KMS-11 (cell line): ENCODE measurements around the gene ARHGAP42.

Experiments used
- H2AFZ ChIP-seq: fragments of 200-600 bp; sonication (generic); 2 replicates; pipeline ENCODE4 v1.6.1; 2016; ENCODE audit warnings: antibody characterized with exemption, mixed run types, low read depth
- H3K27ac ChIP-seq: fragments of 200-600 bp; sonication (generic); 2 replicates; pipeline ENCODE4 v1.6.1; 2016; ENCODE audit warnings: mild to moderate bottlenecking, mixed run types
- H3K27me3 ChIP-seq: fragments of 200-600 bp; sonication (generic); 2 replicates; pipeline ENCODE4 v1.6.1; 2017; ENCODE audit warnings: mild to moderate bottlenecking, low read depth, mixed run types, moderate library complexity; ENCODE audit not compliant: insufficient read depth
- H3K36me3 ChIP-seq: fragments of 200-600 bp; sonication (generic); 2 replicates; pipeline ENCODE4 v1.6.1; 2017; ENCODE audit warnings: mild to moderate bottlenecking, mixed run types; ENCODE audit not compliant: insufficient read depth
- H3K4me1 ChIP-seq: fragments of 200-600 bp; sonication (generic); 2 replicates; pipeline ENCODE4 v1.6.1; 2016; ENCODE audit warnings: mild to moderate bottlenecking, low read depth, mixed run types; ENCODE audit not compliant: poor library complexity, severe bottlenecking
- H3K4me2 ChIP-seq: fragments of 200-600 bp; sonication (generic); 2 replicates; pipeline ENCODE4 v1.7.0; 2016; ENCODE audit warnings: mild to moderate bottlenecking, mixed run types
- H3K4me3 ChIP-seq: fragments of 200-600 bp; sonication (generic); IDR thresholded peaks from 2 replicates; pipeline ENCODE4 v1.6.1; 2017; ENCODE audit warnings: low read depth, low read length, mixed read lengths; ENCODE audit not compliant: insufficient read depth
- H3K79me2 ChIP-seq: fragments of 200-600 bp; sonication (generic); 2 replicates; pipeline ENCODE4 v1.6.1; 2016; ENCODE audit warnings: low read depth, mixed run types; ENCODE audit not compliant: insufficient read depth
- H3K9ac ChIP-seq: fragments of 200-600 bp; sonication (generic); 2 replicates; pipeline ENCODE4 v1.6.1; 2016; ENCODE audit warnings: mild to moderate bottlenecking, mixed run types
- H4K20me1 ChIP-seq: fragments of 200-600 bp; sonication (generic); 2 replicates; pipeline ENCODE4 v1.6.1; 2016; ENCODE audit warnings: mild to moderate bottlenecking, mixed run types; ENCODE audit not compliant: insufficient read depth
- TF ChIP-seq, protein P1 (sequence below): fragments of 200-600 bp; sonication (generic); conservative IDR thresholded peaks from 2 replicates; pipeline ENCODE4 v1.6.1; 2017; ENCODE audit warnings: low read depth, mild to moderate bottlenecking, antibody characterized with exemption, low read length, moderate library complexity, mixed read lengths

ARHGAP42 gene

GRCh38 chr11:100715165-100715761 lies 28.2 kb downstream of the ARHGAP42 start:
- Histone ChIP-seq H3K9ac (no peak overlapping the region), H3K4me3 (no peak overlapping the region), H2AFZ (no peak overlapping the region), H3K27ac (no peak overlapping the region), H4K20me1 (no peaks in the 10 kb centered on the region), H3K4me2 (no peak overlapping the region), H3K27me3 (no peaks in the 10 kb centered on the region), H3K4me1 (peaks cover 22% of the 10 kb centered on the region), H3K79me2 (no peaks in the 10 kb centered on the region), H3K36me3 (no peaks in the 10 kb centered on the region)
- TF ChIP-seq, protein P1, sequence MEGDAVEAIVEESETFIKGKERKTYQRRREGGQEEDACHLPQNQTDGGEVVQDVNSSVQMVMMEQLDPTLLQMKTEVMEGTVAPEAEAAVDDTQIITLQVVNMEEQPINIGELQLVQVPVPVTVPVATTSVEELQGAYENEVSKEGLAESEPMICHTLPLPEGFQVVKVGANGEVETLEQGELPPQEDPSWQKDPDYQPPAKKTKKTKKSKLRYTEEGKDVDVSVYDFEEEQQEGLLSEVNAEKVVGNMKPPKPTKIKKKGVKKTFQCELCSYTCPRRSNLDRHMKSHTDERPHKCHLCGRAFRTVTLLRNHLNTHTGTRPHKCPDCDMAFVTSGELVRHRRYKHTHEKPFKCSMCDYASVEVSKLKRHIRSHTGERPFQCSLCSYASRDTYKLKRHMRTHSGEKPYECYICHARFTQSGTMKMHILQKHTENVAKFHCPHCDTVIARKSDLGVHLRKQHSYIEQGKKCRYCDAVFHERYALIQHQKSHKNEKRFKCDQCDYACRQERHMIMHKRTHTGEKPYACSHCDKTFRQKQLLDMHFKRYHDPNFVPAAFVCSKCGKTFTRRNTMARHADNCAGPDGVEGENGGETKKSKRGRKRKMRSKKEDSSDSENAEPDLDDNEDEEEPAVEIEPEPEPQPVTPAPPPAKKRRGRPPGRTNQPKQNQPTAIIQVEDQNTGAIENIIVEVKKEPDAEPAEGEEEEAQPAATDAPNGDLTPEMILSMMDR: no peak

DNA sequence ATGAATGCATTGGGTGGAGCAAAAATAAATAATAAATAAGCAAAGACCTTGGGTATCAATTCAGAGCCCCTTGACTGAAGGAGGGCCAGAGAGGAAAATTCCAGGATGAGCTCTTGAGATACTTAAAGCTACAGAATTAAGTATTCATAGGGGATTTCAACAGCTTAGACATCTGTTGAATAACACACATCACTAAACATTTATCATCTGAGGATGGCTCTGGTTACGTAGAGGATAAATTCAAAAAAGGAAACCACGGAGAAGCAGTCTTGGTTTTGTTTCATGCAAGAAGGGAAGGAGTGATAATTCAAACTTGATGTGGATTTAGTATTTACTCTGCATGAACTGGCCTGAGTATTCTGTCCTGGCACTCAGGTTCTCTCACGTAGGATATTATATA lies 29.8 kb downstream of the ARHGAP42 start:
- Histone ChIP-seq H4K20me1 (no peaks in the 10 kb centered on the region), H3K9ac (no peak overlapping the region), H3K36me3 (no peaks in the 10 kb centered on the region), H3K79me2 (no peaks in the 10 kb centered on the region), H3K4me1 (peaks cover 22% of the 10 kb centered on the region), H3K27me3 (no peaks in the 10 kb centered on the region), H3K27ac (no peak overlapping the region), H3K4me2 (no peak overlapping the region), H3K4me3 (no peak overlapping the region), H2AFZ (no peak overlapping the region)
- TF ChIP-seq, protein P1: no peak

GRCh38 chr11:100719362-100719761 lies 32.3 kb downstream of the ARHGAP42 start:
- no peak overlapping the region for H3K4me3 ChIP-seq
- no peak overlapping the region for H3K4me2 ChIP-seq
- H4K20me1 ChIP-seq: no peaks in the 10 kb centered on the region
- H3K9ac ChIP-seq: no peak overlapping the region
- H3K27me3 ChIP-seq: no peaks in the 10 kb centered on the region
- no peak overlapping the region for H2AFZ ChIP-seq
- no peaks in the 10 kb centered on the region for H3K79me2 ChIP-seq
- H3K36me3 ChIP-seq: no peaks in the 10 kb centered on the region
- TF ChIP-seq, protein P1: no peak
- H3K4me1 ChIP-seq: peaks cover 11% of the 10 kb centered on the region
- no peak overlapping the region for H3K27ac ChIP-seq

DNA sequence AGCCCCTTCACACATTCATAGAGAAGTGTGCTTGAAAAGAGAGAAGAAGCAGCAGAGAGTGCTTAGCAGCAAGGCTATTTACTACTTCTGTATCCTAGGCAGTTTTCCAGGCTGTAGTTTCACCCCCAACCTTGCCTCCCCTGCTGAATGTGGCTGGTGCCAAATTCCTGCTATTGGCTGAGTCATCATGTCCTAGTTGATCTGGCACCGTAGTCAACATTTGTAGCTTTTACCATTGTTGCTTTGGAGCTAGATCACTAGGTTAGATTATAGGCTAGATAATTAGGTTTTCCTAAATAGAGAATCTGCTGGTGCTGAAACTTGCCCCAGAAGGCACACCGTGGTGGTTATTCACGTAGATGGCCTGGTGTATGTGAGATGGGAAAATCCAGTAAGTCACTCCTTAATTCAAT lies 32.7 kb downstream of the ARHGAP42 start:
- no peak overlapping the region for H3K4me3 ChIP-seq
- no peaks in the 10 kb centered on the region for H3K36me3 ChIP-seq
- H2AFZ ChIP-seq: no peak overlapping the region
- peaks cover 11% of the 10 kb centered on the region for H3K4me1 ChIP-seq
- TF ChIP-seq, protein P1: no peak
- H3K4me2 ChIP-seq: no peak overlapping the region
- H3K27me3 ChIP-seq: no peaks in the 10 kb centered on the region
- no peak overlapping the region for H3K27ac ChIP-seq
- no peak overlapping the region for H3K9ac ChIP-seq
- H4K20me1 ChIP-seq: no peaks in the 10 kb centered on the region
- H3K79me2 ChIP-seq: no peaks in the 10 kb centered on the region
